Left lung (tissue), 10 donors: Measurements from ENCODE around the gene LTB4R2. TPM values are rescaled to one million over a fixed set of nuclear protein-coding genes. Genes with fewer than 3 reads are reported as not detected.
A peak's percentile ranks its signal among the peaks of the same experiment; 100 is the strongest.

ENCODE experiments used
- ATAC-seq: fragments of 200-7000 bp; cut with Tn5 transposase; one replicate; pipeline ENCODE4 v1.9.1; 2020; ENCODE audit warnings: moderate library complexity
- DNase-seq, 4 donors: peaks; one replicate each; pipeline ENCODE4 v3.0.0-alpha.2; 2013 to 2020
- H3K27ac ChIP-seq, 2 donors: fragments of 200-600 bp; sonication (generic) in 1 of 2; one replicate each; pipeline versions ENCODE4 v1.5.0 to v1.8.0; 2020 to 2021
- H3K27me3 ChIP-seq, 2 donors: fragments of 200-600 bp; sonication (generic) in 1 of 2; one replicate each; pipeline versions ENCODE4 v1.5.0 to v1.8.0; 2020 to 2021
- H3K36me3 ChIP-seq, 2 donors: fragments of 200-600 bp; sonication (generic) in 1 of 2; one replicate each; pipeline versions ENCODE4 v1.5.0 to v1.8.0; 2020 to 2021
- H3K4me1 ChIP-seq, 2 donors: fragments of 200-600 bp; one replicate each; pipeline ENCODE4 v1.8.0; 2021
- H3K4me3 ChIP-seq, 2 donors: fragments of 200-600 bp; sonication (generic) in 1 of 2; one replicate each; pipeline versions ENCODE4 v1.5.0 to v1.8.0; 2020 to 2021; ENCODE audit warnings: mild to moderate bottlenecking in 1 of 2
- H3K9me3 ChIP-seq, 2 donors: fragments of 200-600 bp; sonication (generic) in 1 of 2; one replicate each; pipeline versions ENCODE4 v1.5.0 to v1.8.0; 2020 to 2021
- intact Hi-C, 2 donors: fragments of 100-400 bp; cut with DNase I; formaldehyde crosslinking; loops; one replicate each; pipeline versions ENCODE4 v1.11.2 to v1.14.2; 2022
- polyA plus RNA-seq, 6 donors: library from polyadenylated mRNA; unstranded; fragments of 120-200 nt; gene quantifications; one replicate each; pipeline ENCODE4 v1.2.1, GENCODE V29; 2013; ENCODE audit not compliant: insufficient read length in 6 of 6
- total RNA-seq, 2 donors: library from RNA; stranded (reverse); fragmentation: NEBNext Ultra II Directional; extraction: Animal tissue kit (Norgen Biotek cat#: 25700); gene quantifications; one replicate each; pipeline ENCODE4 v1.2.1, GENCODE V29; 2021
- TF ChIP-seq, protein P1 (sequence below), 2 donors: fragments of 200-600 bp; sonication (generic) in 1 of 2; IDR thresholded peaks; one replicate each; pipeline versions ENCODE4 v1.5.0 to v1.8.0; 2021; ENCODE audit warnings: antibody characterized with exemption in 2 of 2
- donor health status: DM: no; HTN: yes; CAD: no.
- donor health status: DM: no; HTN: no; CAD: no.

Gene LTB4R2
- total and polyA plus RNA-seq, 8 donors: 4.0 to 6.3 (median 5.6) TPM

DNA sequence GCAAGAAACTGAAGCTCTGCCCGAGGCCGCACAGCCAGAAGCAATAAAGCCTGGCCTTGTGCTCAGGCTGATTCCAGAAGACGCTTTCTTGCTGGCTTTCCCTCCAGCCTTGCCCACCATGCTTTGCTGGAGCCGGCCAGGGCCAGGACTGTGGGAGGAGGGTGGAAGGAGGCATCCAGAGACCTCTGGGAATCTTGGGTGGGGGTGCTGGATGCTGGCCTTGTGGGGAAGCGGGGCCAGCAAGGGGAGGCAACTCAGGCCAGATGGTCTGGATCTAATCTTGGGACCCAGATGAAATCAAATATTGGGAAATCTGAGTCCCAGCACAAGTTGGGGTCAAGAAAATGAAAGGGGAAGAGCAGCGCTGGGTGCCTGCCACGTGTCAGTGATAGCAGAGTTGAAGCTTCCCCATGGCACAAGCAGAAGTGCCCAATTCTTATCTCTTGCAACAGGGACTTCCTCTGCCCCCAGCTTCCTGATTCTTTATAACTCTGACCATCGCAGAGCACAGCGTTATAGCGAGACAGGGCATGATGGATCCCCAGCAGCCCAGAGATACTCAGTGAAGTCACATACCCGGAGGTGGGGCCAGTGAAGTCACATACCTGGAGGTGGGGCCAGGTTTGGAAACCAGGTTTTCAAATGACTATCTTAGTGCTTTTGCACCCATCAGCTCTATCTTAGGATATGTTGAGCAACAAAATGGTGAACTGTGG, 32.2 kb upstream of the LTB4R2 start:
- Histone ChIP-seq H3K4me1 (peaks cover 10 to 99% of the 10 kb centered on the region in 2 donors), H3K9me3 (no peaks in the 10 kb centered on the region), H3K27me3 (no peaks in the 10 kb centered on the region), H3K36me3 (no peaks in the 10 kb centered on the region), H3K27ac (peak overlapping the region in 1 of 2 donors; percentile 88), H3K4me3 (no peak overlapping the region)
- DNase-seq: peak in 1 of 4 donors; percentile 70
- ATAC-seq: no peak
- intact Hi-C loops: no loop called here
- TF ChIP-seq, protein P1, sequence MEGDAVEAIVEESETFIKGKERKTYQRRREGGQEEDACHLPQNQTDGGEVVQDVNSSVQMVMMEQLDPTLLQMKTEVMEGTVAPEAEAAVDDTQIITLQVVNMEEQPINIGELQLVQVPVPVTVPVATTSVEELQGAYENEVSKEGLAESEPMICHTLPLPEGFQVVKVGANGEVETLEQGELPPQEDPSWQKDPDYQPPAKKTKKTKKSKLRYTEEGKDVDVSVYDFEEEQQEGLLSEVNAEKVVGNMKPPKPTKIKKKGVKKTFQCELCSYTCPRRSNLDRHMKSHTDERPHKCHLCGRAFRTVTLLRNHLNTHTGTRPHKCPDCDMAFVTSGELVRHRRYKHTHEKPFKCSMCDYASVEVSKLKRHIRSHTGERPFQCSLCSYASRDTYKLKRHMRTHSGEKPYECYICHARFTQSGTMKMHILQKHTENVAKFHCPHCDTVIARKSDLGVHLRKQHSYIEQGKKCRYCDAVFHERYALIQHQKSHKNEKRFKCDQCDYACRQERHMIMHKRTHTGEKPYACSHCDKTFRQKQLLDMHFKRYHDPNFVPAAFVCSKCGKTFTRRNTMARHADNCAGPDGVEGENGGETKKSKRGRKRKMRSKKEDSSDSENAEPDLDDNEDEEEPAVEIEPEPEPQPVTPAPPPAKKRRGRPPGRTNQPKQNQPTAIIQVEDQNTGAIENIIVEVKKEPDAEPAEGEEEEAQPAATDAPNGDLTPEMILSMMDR (IDR thresholded peaks at IDR 0.05): no peak

DNA sequence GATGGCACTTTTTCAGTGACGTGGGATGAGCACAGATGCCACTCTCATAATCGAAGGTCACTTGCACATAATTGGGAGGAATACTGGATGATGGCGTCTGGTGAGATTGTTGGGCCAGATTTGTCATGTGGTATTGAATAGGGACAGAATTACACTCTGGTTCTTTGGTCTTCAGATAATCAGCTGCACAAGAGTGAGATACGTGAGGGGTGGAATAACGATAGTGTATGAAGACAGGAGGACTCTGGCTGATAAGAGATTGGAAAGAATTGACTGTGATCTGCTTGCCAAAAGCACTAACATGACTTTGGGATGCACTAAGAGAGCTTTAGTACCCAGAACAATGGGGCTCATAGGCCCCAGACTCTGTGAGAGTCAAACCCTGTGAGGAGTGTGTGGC, 31.5 kb upstream of the LTB4R2 start:
- Histone ChIP-seq H3K4me3 (no peak overlapping the region), H3K4me1 (peaks cover 4 to 95% of the 10 kb centered on the region in 2 donors), H3K36me3 (no peaks in the 10 kb centered on the region), H3K9me3 (no peaks in the 10 kb centered on the region), H3K27me3 (no peaks in the 10 kb centered on the region), H3K27ac (peak overlapping the region in 1 of 2 donors; percentile 88)
- intact Hi-C loops: no loop called here
- DNase-seq (no peak), ATAC-seq (no peak)
- TF ChIP-seq, protein P1 (IDR thresholded peaks at IDR 0.05): no peak

DNA sequence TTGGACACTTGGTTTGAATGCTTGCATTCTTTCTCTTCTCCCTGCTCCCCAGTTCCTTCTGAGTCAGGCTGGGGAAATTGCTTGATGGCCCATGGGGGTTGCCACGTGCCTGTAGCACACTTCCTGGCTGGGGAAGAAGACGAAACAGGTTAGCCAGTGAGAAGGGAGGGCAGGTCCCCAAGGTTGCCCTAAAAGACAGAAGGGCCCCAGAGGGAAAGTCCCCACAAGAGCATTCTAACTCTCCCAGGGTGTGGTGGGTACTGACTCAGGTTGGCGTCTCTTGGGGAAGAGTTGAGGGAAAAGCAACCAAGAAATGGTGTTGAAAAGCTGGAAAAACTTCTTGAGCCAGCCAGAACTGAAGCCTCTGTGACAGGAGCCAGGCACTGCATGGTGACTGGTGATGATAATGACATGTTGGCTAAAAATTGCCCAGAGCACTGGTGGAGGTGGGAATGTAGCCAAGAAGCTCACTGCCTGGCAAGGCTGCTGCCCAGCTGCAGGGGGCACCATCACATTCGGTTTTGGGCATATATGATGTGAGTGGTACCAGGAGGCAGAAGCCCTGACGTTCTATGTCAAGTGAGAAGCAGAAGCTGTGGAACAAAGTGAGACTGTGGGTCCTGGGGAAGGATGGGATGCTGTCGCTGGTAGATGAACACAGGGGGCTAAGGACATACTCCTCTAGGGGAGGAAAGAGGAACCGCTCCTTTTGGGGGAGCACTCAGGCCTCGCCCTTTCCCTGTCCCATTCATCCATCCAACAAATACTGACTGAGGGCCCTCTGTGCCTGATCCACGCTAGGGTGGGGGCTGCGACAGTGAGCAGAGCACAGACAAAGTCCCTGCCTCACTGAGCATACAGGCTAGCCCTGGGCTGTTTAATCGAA, 30.4 kb upstream of the LTB4R2 start:
- intact Hi-C loops: no loop called here
- Histone ChIP-seq H3K4me3 (no peak overlapping the region), H3K27me3 (no peaks in the 10 kb centered on the region), H3K36me3 (no peaks in the 10 kb centered on the region), H3K9me3 (no peaks in the 10 kb centered on the region), H3K4me1 (peaks cover 0 to 84% of the 10 kb centered on the region in 2 donors), H3K27ac (peak overlapping the region in 1 of 2 donors; percentile 88)
- no peak for ATAC-seq
- TF ChIP-seq, protein P1 (IDR thresholded peaks at IDR 0.05): no peak
- DNase-seq: no peak

DNA sequence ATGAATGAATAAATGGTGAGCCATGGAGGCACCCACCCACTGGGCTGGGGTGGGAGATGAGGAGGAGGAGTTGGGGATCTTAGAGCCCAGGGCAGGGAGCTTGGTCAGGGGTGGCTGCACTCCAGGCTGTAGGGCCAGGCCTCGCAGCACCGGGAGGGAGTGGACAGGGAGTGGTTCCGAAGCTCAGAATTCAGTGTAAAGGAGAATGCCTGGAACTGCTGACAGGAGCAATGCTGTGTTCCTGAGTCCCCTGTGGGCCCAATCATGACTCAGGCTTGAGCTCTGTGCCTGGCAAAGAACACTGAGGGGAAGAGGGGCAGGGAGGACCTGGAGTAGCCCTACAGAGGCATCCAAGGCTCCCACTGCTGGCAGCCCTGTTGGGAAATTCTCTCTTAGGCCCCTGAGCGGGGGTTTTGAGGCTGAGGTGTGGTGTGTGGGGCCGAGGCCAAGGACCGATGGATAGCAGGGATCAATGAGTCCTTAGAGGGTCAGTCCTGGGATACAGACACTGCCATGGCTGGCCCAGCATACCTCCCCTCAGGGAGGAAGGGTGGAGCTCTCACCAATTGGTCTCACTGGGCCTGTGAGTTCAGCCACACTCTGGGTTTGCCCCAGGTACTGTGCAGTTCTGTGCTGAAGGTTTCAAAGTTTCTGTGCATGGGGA, 29.0 kb upstream of the LTB4R2 start:
- no peak overlapping the region for H3K4me3 ChIP-seq
- H3K36me3 ChIP-seq: no peaks in the 10 kb centered on the region
- DNase-seq: no peak
- intact Hi-C loops: no loop called here
- TF ChIP-seq, protein P1 (IDR thresholded peaks at IDR 0.05): no peak
- no peaks in the 10 kb centered on the region for H3K9me3 ChIP-seq
- H3K27me3 ChIP-seq: no peaks in the 10 kb centered on the region
- H3K27ac ChIP-seq: peak overlapping the region in 1 of 2 donors; percentile 74
- H3K4me1 ChIP-seq: peaks cover 0 to 70% of the 10 kb centered on the region in 2 donors
- ATAC-seq: no peak
